GM21360 (cell line): ENCODE measurements around the gene AGFG2.

Experiments used
- ATAC-seq: cut with Tn5 transposase; IDR thresholded peaks from one replicate; pipeline ENCODE4 v1.9.1; 2021; ENCODE audit warnings: mild to moderate bottlenecking, moderate library complexity; ENCODE audit not compliant: unreplicated experiment

AGFG2 gene

GRCh38 chr7:100570954-100571828 is 32.2 kb downstream of the AGFG2 start:
- no peak for ATAC-seq

GRCh38 chr7:100571829-100572116 is 32.8 kb downstream of the AGFG2 start:
- ATAC-seq, result no peak

GRCh38 chr7:100572281-100572948 is 33.4 kb downstream of the AGFG2 start:
- no peak for ATAC-seq

GRCh38 chr7:100572949-100573675 is 34.1 kb downstream of the AGFG2 start:
- ATAC-seq, result no peak

- no peak for ATAC-seq
Observed at GRCh38 chr7:100573691-100574361, 34.8 kb downstream of the AGFG2 start, which contains the start of gene SAP25. Gene SAP25, minus strand, starts transcription at chr7:100573900. Its CDS starts 158 bp downstream, at chr7:100573742.

- no peak for ATAC-seq
Observed at GRCh38 chr7:100574362-100575205, 35.6 kb downstream of the AGFG2 start.

GRCh38 chr7:100575206-100575631 is 36.2 kb downstream of the AGFG2 start:
- no peak for ATAC-seq

- no peak for ATAC-seq
Observed at GRCh38 chr7:100575746-100576383, 36.9 kb downstream of the AGFG2 start.

GRCh38 chr7:100576384-100576993 is 37.5 kb downstream of the AGFG2 start:
- no peak for ATAC-seq

- ATAC-seq, result no peak
Observed at GRCh38 chr7:100577103-100577502, 38.1 kb downstream of the AGFG2 start.

- no peak for ATAC-seq
Observed at GRCh38 chr7:100577507-100577906, 38.5 kb downstream of the AGFG2 start.

- no peak for ATAC-seq
Observed at GRCh38 chr7:100578246-100579183, 39.5 kb downstream of the AGFG2 start.

GRCh38 chr7:100580466-100581283 is 41.7 kb downstream of the AGFG2 start:
- ATAC-seq, result no peak

GRCh38 chr7:100582041-100582579 is 43.1 kb downstream of the AGFG2 start:
- ATAC-seq, result no peak

- no peak for ATAC-seq
Observed at GRCh38 chr7:100582650-100583049, 43.6 kb downstream of the AGFG2 start.

- no peak for ATAC-seq
Observed at GRCh38 chr7:100583132-100584053, 44.4 kb downstream of the AGFG2 start.
